Measurements from ENCODE around the gene ALOX5. TPM values are rescaled to one million over a fixed set of nuclear protein-coding genes. Genes with fewer than 3 reads are reported as not detected.

Gene ALOX5
- total RNA-seq, 2 experiments from 2014 or later, result 0.21 to 0.26 TPM

DNA sequence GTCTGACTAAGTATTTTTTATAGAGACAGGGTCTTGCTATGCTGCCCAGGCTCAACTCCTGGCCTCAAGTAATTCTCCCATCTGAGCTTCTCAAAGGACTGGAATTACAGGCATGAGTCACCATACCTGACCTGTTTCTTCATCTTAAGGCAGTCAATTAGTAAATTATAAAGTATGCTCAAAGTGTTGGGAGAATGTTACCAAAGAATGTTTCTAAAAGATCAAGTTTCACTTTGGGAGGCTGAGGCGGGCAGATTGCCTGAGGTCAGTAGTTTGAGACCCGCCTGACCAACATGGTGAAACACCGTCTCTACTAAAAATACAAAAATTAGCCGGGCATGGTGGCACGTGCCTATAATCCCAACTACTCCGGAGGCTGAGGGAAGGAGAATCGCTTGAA, 117.0 kb downstream of the ALOX5 start:
- intact Hi-C loops (cut with DNase I, micrococcal nuclease), result no loop called here
- POLR2A ChIA-PET, result no interaction called here
- peaks cover 6% of the 10 kb centered on the region for H3K9me3 Mint-ChIP-seq (ENCODE audit: low read depth)
- H3K36me3 Mint-ChIP-seq (ENCODE audit: low read depth), result peaks cover 20% of the 10 kb centered on the region
- ATAC-seq (no peak), DNase-seq (no peak)
- CTCF ChIA-PET, result no interaction called here
- H3K27me3 Mint-ChIP-seq, result no peaks in the 10 kb centered on the region
- H3K4me3 Mint-ChIP-seq, result no peak overlapping the region
- peaks cover 3% of the 10 kb centered on the region for H3K4me1 Mint-ChIP-seq
- H3K27ac Mint-ChIP-seq, result no peak overlapping the region

Other genes with a start within 250 kb of the ALOX5 start
- not detected for gene OR13A1, start 58.6 kb upstream of the ALOX5 start, total RNA-seq